Activated B cell treated with CpG ODN at 0.5 μM for 24 hours (primary cell): ENCODE data around the gene LIN52. TPM values are rescaled to one million over a fixed set of nuclear protein-coding genes. Genes with fewer than 3 reads are reported as not detected.

Experiments
- ATAC-seq: fragments of 200-7000 bp; cut with Tn5 transposase; one replicate; pipeline ENCODE4 v1.10.0; 2021; ENCODE audit warnings: low read depth, mild to moderate bottlenecking, moderate library complexity
- CTCF ChIA-PET: fragments of 350-600 bp; sonication (Branson Sonifier 250); formaldehyde crosslinking; loops from one replicate; lab custom pipeline; 2021; ENCODE audit warnings: antibody characterized with exemption; lab: Charles Lee
- POLR2A ChIA-PET: fragments of 350-600 bp; sonication (Branson Sonifier 250); formaldehyde crosslinking; loops from one replicate; lab custom pipeline; 2021; ENCODE audit warnings: antibody characterized with exemption; lab: Charles Lee
- DNase-seq: peaks from one replicate; pipeline ENCODE4 v3.0.0; 2022
- H3K27ac Mint-ChIP-seq: one replicate; pipeline ENCODE4 v1.8.0; 2020; ENCODE audit warnings: mixed read lengths
- H3K27me3 Mint-ChIP-seq: one replicate; pipeline ENCODE4 v1.8.0; 2021; ENCODE audit warnings: mixed read lengths
- H3K36me3 Mint-ChIP-seq: one replicate; pipeline ENCODE4 v1.8.0; 2021; ENCODE audit warnings: low read depth, mixed read lengths
- H3K4me1 Mint-ChIP-seq: one replicate; pipeline ENCODE4 v1.8.0; 2021; ENCODE audit warnings: mixed read lengths
- H3K4me3 Mint-ChIP-seq: one replicate; pipeline ENCODE4 v1.8.0; 2020; ENCODE audit warnings: mild to moderate bottlenecking, mixed read lengths
- H3K9me3 Mint-ChIP-seq: one replicate; pipeline ENCODE4 v1.8.0; 2020; ENCODE audit warnings: mixed read lengths
- intact Hi-C: fragments of 100-400 bp; cut with micrococcal nuclease; formaldehyde crosslinking; loops from one replicate; pipeline ENCODE4 v1.15.1; 2024
- total RNA-seq: library from RNA; stranded (reverse); gene quantifications from 2 replicates; pipeline ENCODE4 v1.2.3, GENCODE V29; 2022
- TF ChIP-seq, protein P1 (sequence below): fragments of 200-600 bp; IDR thresholded peaks from one replicate; pipeline ENCODE4 v1.8.0; 2022; ENCODE audit warnings: antibody characterized with exemption, mild to moderate bottlenecking

Gene LIN52
- total RNA-seq, 1 donor from 2014 or later, result 12.4 TPM

DNA sequence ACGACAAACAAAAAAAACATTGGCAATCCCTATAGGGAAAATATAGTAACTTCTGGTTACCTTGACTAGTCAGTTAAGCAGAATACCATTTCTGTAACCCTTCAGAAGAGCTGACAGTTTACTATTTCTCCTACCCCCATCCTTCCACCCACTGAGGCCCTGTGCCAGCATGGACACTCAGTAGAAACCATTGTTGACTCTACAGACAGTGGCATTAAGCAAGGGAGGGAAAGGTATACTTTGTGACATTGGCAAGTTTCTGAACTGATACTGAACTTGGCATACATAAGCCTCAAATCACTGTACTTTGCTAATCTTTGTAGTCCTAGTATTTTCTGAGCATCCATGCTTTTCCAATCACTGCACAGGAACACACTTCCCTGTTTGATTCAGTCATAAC is 121.1 kb downstream of the LIN52 start:
- Mint-ChIP-seq H3K27ac (no peak overlapping the region), H3K27me3 (no peaks in the 10 kb centered on the region), H3K9me3 (no peaks in the 10 kb centered on the region), H3K36me3 (peaks cover 17% of the 10 kb centered on the region), H3K4me1 (no peaks in the 10 kb centered on the region), H3K4me3 (no peak overlapping the region)
- ATAC-seq, result no peak
- TF ChIP-seq, protein P1, sequence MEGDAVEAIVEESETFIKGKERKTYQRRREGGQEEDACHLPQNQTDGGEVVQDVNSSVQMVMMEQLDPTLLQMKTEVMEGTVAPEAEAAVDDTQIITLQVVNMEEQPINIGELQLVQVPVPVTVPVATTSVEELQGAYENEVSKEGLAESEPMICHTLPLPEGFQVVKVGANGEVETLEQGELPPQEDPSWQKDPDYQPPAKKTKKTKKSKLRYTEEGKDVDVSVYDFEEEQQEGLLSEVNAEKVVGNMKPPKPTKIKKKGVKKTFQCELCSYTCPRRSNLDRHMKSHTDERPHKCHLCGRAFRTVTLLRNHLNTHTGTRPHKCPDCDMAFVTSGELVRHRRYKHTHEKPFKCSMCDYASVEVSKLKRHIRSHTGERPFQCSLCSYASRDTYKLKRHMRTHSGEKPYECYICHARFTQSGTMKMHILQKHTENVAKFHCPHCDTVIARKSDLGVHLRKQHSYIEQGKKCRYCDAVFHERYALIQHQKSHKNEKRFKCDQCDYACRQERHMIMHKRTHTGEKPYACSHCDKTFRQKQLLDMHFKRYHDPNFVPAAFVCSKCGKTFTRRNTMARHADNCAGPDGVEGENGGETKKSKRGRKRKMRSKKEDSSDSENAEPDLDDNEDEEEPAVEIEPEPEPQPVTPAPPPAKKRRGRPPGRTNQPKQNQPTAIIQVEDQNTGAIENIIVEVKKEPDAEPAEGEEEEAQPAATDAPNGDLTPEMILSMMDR, result no peak
- ChIA-PET POLR2A (no interaction called here), CTCF (no interaction called here)
- DNase-seq, result no peak
- intact Hi-C loops, result no loop called here

DNA sequence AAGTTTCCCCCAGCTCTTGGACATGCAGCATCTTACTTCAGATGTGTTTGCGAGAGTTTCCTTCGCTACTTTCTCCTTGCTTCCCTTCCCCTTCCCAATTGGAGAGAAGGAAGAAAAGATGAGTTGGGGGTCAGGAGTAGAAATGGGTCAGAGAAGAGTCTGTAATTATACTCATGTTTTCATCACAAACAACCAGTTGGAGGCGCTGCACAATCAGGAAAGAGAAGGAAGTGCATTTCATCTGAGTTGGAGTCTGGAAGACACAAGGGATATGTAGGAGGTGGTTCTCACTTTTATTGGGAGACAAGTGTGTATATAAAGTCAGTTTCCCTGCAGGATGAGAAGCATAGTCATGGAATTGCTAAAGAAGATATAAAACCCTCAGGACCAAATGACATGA is 123.2 kb downstream of the LIN52 start:
- TF ChIP-seq, protein P1, result no peak
- H3K27ac Mint-ChIP-seq, result no peak overlapping the region
- no peaks in the 10 kb centered on the region for H3K27me3 Mint-ChIP-seq
- DNase-seq (no peak), ATAC-seq (no peak)
- ChIA-PET POLR2A (no interaction called here), CTCF (interaction anchor here (0.6 kb wide), 1 partner anchor 1211 kb away, joined by 3 read pairs; no protein-coding TSS in a partner anchor)
- no peak overlapping the region for H3K4me3 Mint-ChIP-seq
- peaks cover 7% of the 10 kb centered on the region for H3K36me3 Mint-ChIP-seq
- H3K9me3 Mint-ChIP-seq, result no peaks in the 10 kb centered on the region
- no peaks in the 10 kb centered on the region for H3K4me1 Mint-ChIP-seq
- intact Hi-C loops, result no loop called here

GRCh38 chr14:74208642-74209041 is 123.9 kb downstream of the LIN52 start:
- Mint-ChIP-seq H3K9me3 (no peaks in the 10 kb centered on the region), H3K4me1 (no peaks in the 10 kb centered on the region), H3K36me3 (peaks cover under 1% of the 10 kb centered on the region), H3K27ac (no peak overlapping the region), H3K27me3 (no peaks in the 10 kb centered on the region), H3K4me3 (no peak overlapping the region)
- ChIA-PET CTCF (no interaction called here), POLR2A (no interaction called here)
- intact Hi-C loops, result no loop called here
- TF ChIP-seq, protein P1, result no peak
- ATAC-seq (no peak), DNase-seq (no peak)

DNA sequence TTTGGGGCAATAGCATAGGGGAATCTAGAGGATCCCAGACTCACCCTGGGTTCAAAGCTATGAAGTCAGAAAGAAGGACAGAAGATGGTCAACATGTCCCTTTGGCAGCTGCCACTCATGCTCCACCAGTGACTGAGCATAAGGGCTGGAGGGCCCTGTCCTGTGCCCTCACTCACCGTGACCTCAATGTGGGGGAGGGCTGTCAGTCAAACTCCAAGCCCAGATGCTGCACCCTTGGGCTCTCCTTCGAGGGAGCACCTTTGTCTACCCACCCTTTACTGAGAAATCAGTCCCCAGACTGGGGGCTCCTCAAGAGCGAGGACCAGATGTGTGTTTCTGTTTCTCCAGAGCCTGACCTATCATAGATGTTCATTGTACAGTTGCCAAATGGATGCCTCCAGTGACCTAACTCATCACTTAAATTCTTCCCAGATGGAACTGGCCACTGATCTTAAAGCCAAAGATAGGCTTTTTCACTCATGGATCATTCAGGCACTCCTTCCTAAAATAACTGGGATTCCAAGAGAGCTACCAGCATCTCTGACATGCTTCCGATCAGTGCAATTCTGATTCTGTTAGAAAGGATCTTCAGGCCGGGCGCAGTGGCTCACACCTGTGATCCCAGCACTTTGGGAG is 127.3 kb downstream of the LIN52 start:
- no peak overlapping the region for H3K4me3 Mint-ChIP-seq
- H3K36me3 Mint-ChIP-seq, result no peaks in the 10 kb centered on the region
- no peaks in the 10 kb centered on the region for H3K9me3 Mint-ChIP-seq
- ChIA-PET CTCF (no interaction called here), POLR2A (interaction anchor here (0.6 kb wide), 1 partner anchor 93 kb away, joined by 3 read pairs; no protein-coding TSS in a partner anchor)
- H3K27me3 Mint-ChIP-seq, result peaks cover 4% of the 10 kb centered on the region
- TF ChIP-seq, protein P1, result no peak
- H3K4me1 Mint-ChIP-seq, result no peaks in the 10 kb centered on the region
- no peak overlapping the region for H3K27ac Mint-ChIP-seq
- no peak for ATAC-seq
- intact Hi-C loops, result no loop called here
- DNase-seq, result no peak

DNA sequence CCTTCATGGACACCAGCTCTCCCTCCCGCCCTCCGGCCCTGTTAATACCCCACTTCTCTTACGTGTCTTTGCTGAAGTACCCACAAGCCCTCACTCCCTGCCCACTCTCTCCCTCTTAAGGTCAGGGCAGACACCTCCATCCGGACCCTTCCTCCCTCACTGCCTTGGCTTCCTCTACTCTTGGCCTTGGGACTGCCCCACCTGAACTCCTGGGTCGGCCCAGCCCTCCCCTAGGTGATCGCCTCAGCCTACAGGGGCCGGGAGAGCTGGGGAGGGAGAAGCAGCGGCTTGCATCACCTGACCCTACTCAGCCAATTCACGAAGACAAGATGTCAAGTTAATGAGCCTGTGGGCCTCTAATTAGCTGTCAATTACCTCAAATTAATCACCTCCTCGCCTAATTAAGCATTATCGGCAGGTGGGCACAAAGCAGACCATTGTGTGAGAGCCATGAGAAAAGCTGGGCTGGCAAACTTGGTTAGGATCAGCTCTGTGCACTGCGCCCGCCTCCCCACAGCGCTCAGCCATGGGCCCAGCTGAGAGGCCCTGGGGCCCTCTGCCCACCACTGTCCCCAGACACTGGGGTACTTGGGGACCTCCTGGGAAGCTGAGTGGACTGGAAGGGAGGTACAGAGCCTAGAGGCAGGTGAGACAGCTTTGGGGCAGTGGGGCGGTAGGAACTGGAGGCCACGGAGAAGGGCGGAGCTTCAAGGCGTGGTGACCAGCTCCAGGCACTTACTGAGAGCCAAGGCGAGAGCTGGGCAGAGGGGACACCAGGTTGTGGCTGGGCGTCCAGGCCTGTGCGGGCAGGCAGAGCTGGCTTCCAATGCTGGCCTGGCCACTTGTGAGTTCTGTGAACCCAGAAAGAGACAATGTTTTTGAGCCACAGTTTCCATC is 129.4 kb downstream of the LIN52 start:
- Mint-ChIP-seq H3K36me3 (no peaks in the 10 kb centered on the region), H3K9me3 (no peaks in the 10 kb centered on the region), H3K27me3 (peaks cover 10% of the 10 kb centered on the region), H3K4me1 (peaks cover 2% of the 10 kb centered on the region), H3K27ac (no peak overlapping the region), H3K4me3 (no peak overlapping the region)
- TF ChIP-seq, protein P1, result no peak
- DNase-seq (no peak), ATAC-seq (no peak)
- intact Hi-C loops, result no loop called here
- ChIA-PET CTCF (no interaction called here), POLR2A (interaction anchor here (0.6 kb wide), 1 partner anchor 34 kb away, joined by 6 read pairs; no protein-coding TSS in a partner anchor)
